HepG2 (cell line): ENCODE measurements around the gene RAD18.

Experiments used
- ARNT ChIP-seq: fragments of 450-650 bp; IDR thresholded peaks from 2 replicates; pipeline ENCODE4 v1.6.1; 2017
- ELF4 ChIP-seq: sonication (generic); formaldehyde crosslinking; IDR thresholded peaks from 2 replicates; pipeline ENCODE4 v1.5.0; 2020; ENCODE audit warnings: missing genetic modification reagents, mild to moderate bottlenecking, moderate library complexity, borderline replicate concordance
- HOXA3 ChIP-seq: sonication (generic); formaldehyde crosslinking; IDR thresholded peaks from 2 replicates; pipeline ENCODE4 v1.5.0; 2020; ENCODE audit warnings: missing genetic modification reagents
- NFKB2 ChIP-seq: sonication (generic); formaldehyde crosslinking; IDR thresholded peaks from 2 replicates; pipeline ENCODE4 v1.4.0; 2020; ENCODE audit warnings: missing genetic modification reagents, borderline replicate concordance
- NR2F1 ChIP-seq, 2 experiments: fragments of 450-650 bp in 1 of 2; formaldehyde crosslinking in 1 of 2; IDR thresholded peaks; 2 replicates each; pipeline versions ENCODE4 v1.5.0 to v1.6.1; 2016 to 2020; ENCODE audit warnings: mild to moderate bottlenecking in 1 of 2, missing compliant biosample characterization in 1 of 2, missing genetic modification reagents in 1 of 2, moderate library complexity in 1 of 2
- RAD21 ChIP-seq: fragments of 450-650 bp; formaldehyde crosslinking; IDR thresholded peaks from 2 replicates; pipeline ENCODE4 v1.5.0; 2020; ENCODE audit warnings: mild to moderate bottlenecking
- SRF ChIP-seq: IDR thresholded peaks from 2 replicates; pipeline ENCODE4 v1.6.1; 2011; ENCODE audit warnings: mild to moderate bottlenecking, low read depth, low read length, moderate library complexity
- TARDBP ChIP-seq: sonication (generic); formaldehyde crosslinking; IDR thresholded peaks from 2 replicates; pipeline ENCODE4 v1.8.0; 2022; ENCODE audit warnings: mild to moderate bottlenecking, missing genetic modification reagents
- ZNF550 ChIP-seq: sonication (generic); formaldehyde crosslinking; IDR thresholded peaks from 2 replicates; pipeline ENCODE4 v1.4.0; 2020; ENCODE audit warnings: mild to moderate bottlenecking, missing genetic modification reagents, borderline replicate concordance
- ZNF784 ChIP-seq: sonication (generic); formaldehyde crosslinking; IDR thresholded peaks from 2 replicates; pipeline ENCODE4 v1.5.1; 2020; ENCODE audit warnings: missing genetic modification reagents, mild to moderate bottlenecking, borderline replicate concordance
- TF ChIP-seq, protein P1 (sequence below): fragments of 450-650 bp; IDR thresholded peaks from 2 replicates; pipeline ENCODE4 v1.6.1; 2016

- TF ChIP-seq HOXA3 (no peak), ZNF784 (CRISPR knock-in tag) (no peak), SRF (no peak), TARDBP (CRISPR knock-in tag) (no peak), RAD21 (CRISPR knock-in tag) (no peak), ELF4 (CRISPR knock-in tag) (no peak), ZNF550 (CRISPR knock-in tag) (no peak), NFKB2 (no peak), NR2F1 (CRISPR knock-in tag; IDR thresholded peaks at IDR 0.05) (no peak), ARNT (no peak)
- TF ChIP-seq, protein P1, sequence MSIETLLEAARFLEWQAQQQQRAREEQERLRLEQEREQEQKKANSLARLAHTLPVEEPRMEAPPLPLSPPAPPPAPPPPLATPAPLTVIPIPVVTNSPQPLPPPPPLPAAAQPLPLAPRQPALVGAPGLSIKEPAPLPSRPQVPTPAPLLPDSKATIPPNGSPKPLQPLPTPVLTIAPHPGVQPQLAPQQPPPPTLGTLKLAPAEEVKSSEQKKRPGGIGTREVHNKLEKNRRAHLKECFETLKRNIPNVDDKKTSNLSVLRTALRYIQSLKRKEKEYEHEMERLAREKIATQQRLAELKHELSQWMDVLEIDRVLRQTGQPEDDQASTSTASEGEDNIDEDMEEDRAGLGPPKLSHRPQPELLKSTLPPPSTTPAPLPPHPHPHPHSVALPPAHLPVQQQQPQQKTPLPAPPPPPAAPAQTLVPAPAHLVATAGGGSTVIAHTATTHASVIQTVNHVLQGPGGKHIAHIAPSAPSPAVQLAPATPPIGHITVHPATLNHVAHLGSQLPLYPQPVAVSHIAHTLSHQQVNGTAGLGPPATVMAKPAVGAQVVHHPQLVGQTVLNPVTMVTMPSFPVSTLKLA: peak; percentile 58
These were observed 97.6 kb downstream of the RAD18 start for GRCh38 chr3:8865697-8866096.
